ENCODE results near the gene CD3E. TPM values are rescaled to one million over a fixed set of nuclear protein-coding genes. Genes with fewer than 3 reads are reported as not detected.

The CD3E gene
- total RNA-seq, 4 donors from 2014 or later = 0.38 to 3.4 (median 1.8) TPM

DNA sequence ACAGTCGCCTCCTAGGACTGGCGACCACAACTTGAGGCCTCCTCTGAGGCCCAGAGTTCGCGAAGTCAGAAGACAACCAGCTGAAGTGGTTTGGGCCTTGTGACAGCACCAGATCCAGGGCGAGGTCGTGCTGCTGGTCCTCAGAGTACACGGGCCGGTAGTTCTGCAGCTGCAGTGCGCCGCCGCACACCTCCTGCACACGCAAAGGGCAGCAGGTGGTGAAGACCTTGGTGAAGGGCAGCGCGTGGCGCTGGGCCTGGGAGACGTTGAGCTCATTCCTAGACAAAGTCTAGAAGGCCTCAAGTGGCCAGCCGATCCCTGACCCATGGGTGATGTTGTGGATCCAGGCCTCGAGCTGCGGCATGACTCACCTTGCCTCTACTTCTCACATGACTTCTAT is 18.2 kb downstream of the CD3E start:
- TF ChIP-seq, protein P1, sequence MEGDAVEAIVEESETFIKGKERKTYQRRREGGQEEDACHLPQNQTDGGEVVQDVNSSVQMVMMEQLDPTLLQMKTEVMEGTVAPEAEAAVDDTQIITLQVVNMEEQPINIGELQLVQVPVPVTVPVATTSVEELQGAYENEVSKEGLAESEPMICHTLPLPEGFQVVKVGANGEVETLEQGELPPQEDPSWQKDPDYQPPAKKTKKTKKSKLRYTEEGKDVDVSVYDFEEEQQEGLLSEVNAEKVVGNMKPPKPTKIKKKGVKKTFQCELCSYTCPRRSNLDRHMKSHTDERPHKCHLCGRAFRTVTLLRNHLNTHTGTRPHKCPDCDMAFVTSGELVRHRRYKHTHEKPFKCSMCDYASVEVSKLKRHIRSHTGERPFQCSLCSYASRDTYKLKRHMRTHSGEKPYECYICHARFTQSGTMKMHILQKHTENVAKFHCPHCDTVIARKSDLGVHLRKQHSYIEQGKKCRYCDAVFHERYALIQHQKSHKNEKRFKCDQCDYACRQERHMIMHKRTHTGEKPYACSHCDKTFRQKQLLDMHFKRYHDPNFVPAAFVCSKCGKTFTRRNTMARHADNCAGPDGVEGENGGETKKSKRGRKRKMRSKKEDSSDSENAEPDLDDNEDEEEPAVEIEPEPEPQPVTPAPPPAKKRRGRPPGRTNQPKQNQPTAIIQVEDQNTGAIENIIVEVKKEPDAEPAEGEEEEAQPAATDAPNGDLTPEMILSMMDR (IDR thresholded peaks at IDR 0.05; ENCODE audit: low read depth) = no peak

DNA sequence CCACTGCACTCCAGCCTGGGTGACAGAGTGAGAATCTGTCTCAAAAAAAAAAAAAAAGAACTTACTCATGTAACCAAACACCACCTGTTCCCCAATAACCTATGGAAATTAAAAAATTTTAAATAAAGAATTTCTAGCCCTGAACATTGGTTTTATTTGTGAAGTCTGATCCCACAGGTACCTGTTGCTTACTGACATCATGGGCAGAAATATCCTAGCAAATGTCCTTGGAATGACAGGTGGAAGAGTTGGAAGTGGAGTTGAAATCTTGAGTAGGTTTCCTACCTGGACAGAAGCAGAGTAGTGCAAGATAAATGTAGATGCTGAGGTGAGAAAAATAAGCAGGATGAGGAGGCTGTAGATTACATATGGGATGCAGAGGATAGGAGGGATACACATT is 20.8 kb downstream of the CD3E start:
- TF ChIP-seq, protein P1 (IDR thresholded peaks at IDR 0.05; ENCODE audit: low read depth) = no peak

DNA sequence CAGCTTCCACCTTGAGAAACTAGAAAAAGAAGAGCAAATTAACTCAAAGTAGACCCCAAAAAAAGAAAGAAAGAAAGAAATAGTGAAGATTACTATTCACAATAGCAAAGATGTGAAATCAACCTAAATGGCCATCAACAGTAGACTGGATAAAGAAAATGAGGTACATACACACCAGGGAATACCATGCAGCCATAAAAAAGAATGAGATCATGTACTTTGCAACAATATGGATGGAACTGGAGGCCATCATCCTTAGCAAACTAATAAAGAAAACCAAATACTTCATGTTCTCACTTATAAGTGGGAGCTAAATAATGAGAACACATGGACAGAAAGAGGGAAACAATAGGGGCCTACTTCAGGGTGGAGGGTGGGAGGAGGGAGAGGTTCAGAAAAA is 24.2 kb downstream of the CD3E start:
- TF ChIP-seq, protein P1 (IDR thresholded peaks at IDR 0.05; ENCODE audit: low read depth) = no peak

- TF ChIP-seq, protein P1 (IDR thresholded peaks at IDR 0.05; ENCODE audit: low read depth) = no peak
Observed at GRCh38 chr11:118334745-118335144, 30.2 kb downstream of the CD3E start.

DNA sequence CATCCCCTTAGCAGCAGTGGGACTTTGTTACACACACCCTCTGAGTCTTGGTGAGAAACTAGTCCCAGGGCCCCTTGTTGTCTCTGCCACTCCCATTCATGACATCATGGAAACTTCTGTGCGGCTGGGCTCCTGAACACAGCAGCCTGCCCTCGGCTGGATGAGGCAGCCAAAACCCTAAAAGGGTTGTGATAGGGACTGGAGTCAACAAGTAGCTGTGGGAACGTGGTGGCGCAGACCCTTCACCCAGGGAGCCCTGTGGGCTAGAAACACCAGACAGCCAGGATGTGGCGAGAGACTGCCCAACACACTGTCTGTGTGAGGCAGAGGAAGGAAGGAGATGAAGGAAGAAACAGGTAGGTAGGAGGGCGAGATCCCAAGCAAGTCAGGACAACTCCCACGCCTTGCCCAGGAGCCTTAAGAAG is 34.1 kb downstream of the CD3E start:
- TF ChIP-seq, protein P1 (IDR thresholded peaks at IDR 0.05; ENCODE audit: low read depth) = no peak

DNA sequence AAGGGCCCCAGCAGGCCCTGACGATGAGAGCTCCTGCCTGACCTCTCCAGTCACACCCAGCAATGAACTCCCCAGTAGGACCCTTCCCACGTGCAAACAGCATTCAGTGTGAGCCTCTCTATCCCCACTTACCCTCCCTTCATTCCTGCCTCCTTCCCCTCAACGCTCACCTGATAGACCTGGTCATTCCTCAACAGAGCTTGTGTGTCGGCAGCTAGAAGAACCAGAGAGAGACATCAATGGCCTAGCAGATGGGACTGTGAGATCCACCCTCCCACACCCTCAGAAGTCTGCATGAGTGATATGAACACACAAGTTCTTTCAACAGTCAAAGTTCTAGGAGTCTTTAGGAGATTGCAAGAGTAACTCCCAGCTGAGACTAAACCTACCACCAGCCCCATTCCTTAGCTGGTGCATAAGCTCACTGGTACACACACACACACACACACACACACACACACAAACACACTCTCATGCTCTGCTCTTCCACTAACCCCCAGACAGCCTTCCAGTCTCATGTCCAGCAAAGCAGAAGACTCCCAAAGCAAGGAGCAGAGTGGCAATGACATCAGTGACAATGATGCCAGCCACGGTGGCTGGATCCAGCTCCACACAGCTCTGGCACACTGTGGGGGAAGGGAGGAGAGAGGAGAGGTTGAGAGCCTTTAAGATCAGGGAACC is 34.9 kb downstream of the CD3E start:
- TF ChIP-seq, protein P1 (IDR thresholded peaks at IDR 0.05; ENCODE audit: low read depth) = no peak

GRCh38 chr11:118340449-118340848 is 35.9 kb downstream of the CD3E start:
- TF ChIP-seq, protein P1 (IDR thresholded peaks at IDR 0.05; ENCODE audit: low read depth) = no peak
